Cardiac ventricle fibroblast (primary cell): ENCODE data around the gene POLG2. TPM values are rescaled to one million over a fixed set of nuclear protein-coding genes. Genes with fewer than 3 reads are reported as not detected.

Experiments used
- total RNA-seq: library from RNA; depleted of rRNA; stranded (reverse); fragments of >200 nt; gene quantifications from 2 replicates; pipeline ENCODE4 v1.2.3, GENCODE V29; 2015

Gene POLG2
- total RNA-seq = 6.2 and 7.5 TPM in 2 replicates

GRCh38 chr17:64496786-64497564 is at the start of gene POLG2:
POLG2 (minus strand) TSS chr17:64497054; CDS start chr17:64496968, 86 bp downstream.

DNA sequence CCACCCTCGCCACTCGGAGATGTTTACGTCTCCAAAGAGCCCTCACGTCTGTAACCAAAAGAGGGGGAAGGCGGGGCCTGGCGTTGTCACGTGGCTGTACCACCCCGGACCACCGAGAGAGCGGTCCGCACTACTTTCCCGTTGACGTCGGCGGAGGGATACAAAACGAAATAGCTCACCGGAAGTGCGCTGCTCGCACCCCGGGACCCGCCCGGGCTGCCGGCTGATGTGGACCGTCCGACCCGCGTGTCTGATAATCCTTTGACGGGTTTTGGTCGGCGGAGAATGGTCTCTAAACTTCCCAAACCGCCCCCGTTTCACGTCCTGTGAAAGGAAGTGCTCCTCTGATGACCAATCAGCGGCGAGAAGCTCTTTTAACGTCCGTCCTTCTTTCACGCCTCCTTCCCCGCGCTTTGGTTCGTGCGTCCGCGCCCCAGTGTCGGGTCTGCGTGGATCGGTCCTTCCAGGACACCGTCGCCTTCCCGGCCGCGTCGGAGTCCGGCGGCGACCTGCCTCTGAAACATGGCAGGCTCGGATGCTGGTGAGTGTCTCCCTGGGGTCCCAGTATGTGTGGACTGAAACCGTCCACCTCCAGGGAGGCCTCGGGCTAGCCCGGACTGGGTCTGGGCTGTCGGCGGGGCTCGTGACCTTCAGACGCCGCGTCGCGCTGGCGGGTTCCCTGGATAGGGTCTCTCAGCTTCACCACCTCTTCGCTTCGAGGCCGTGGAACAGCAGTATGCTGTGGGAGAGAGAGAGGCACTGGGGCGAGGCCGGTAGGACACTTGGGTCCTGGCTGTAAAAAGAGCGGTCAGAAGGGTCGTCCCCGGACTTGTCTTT is 9.9 kb upstream of the POLG2 start, which contains the start of gene CEP95:
Gene CEP95, plus strand, starts transcription at position 402 of the 837 bp plus-strand sequence. Its CDS starts 121 bp downstream, at position 523.

DNA sequence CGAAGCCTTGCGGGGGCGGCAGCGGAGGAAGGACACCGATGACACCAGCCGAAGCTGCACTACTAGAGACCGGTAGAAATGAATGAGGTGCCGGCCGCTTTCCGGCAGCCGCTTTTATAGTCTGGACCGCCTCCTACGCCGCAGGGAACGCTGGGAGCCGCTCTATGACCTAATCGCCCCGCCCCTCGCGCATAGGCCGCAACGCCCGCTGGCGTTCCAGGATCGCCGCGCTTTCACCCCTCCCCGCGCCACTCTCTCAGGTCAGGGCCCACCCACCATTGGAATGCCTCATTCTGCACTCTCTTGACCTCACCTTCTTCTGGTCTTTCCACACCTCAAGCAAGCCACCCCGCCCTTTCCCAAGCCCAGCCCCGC is 9.3 kb upstream of the POLG2 start, which contains the start of gene DDX5:
Gene DDX5, minus strand, starts transcription at position 89 of the 375 bp plus-strand sequence. CDS start 170 bp downstream, outside the sequence.

GRCh38 chr17:64448665-64449512 is 48.0 kb downstream of the POLG2 start, which contains the start of gene MILR1:
MILR1 (plus strand) TSS chr17:64449115; CDS start chr17:64449169, 54 bp downstream.

Other genes starting within 250 kb of the POLG2 start
- gene TEX2, start 233.8 kb downstream of the POLG2 start, total RNA-seq = 32.1 and 36.6 TPM in 2 replicates
- 16.8 and 20.2 TPM in 2 replicates for gene PECAM1, start 106.2 kb downstream of the POLG2 start, total RNA-seq
- gene MILR1, start 47.9 kb downstream of the POLG2 start, total RNA-seq = 21.8 and 38.8 TPM in 2 replicates
- gene DDX5, start 9.2 kb upstream of the POLG2 start, total RNA-seq = 555 and 670 TPM in 2 replicates
- 10.3 and 17.9 TPM in 2 replicates for gene CEP95, start 9.9 kb upstream of the POLG2 start, total RNA-seq
- 14.0 and 16.3 TPM in 2 replicates for gene SMURF2, start 165.3 kb upstream of the POLG2 start, total RNA-seq